ENCODE data around the gene IGSF3.
"Not testable (repeated sequence)": the region's sequence is repeated elsewhere in the genome, so short reads cannot be mapped to it uniquely, and the experiment has no call there.

IGSF3 gene

GRCh38 chr1:116572771-116573430 lies 94.6 kb downstream of the IGSF3 start:
- DNase-seq = no peak

- DNase-seq = no peak
Observed at GRCh38 chr1:116572099-116572498, 95.4 kb downstream of the IGSF3 start.

DNA sequence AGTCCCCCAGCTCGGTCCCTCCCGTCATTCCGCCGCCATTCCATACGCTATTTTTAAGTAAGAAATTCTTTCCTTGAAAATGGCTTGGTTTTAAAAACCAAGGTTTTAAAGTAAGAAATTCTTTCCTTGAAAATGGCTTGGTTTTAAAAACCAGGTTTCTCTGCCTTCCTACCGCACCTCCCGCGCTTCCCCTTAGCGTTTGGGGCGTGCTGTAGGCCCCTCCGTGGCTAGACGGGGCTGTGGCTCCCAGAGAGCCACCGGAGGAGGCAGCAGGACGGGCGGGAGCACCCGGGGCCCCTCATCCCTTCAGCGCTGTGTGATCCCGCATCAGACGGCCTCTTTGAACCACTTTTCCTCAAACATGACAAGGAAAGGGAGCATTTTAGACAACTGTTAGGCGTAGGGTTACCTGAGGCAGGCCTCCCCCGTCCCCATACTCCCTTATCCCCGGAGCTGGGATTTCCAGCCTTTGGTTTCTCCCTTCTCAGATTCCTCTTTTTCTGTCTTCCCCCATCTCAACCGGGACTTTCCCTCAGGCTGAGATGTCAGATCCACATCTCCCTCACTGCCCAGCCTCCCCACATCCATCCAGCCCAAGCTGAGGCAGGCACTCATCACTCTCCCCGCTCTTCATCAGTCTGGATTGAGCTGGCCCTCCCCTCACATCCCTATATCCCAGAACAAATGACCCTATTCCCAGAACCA lies 96.2 kb downstream of the IGSF3 start:
- DNase-seq = no peak

GRCh38 chr1:116570358-116571214 lies 96.9 kb downstream of the IGSF3 start, which contains the start of gene CD58:
TSS of gene CD58 (minus strand) at chr1:116571026. CDS start at chr1:116570972, 54 bp downstream.
- DNase-seq = peak; percentile 93

DNA sequence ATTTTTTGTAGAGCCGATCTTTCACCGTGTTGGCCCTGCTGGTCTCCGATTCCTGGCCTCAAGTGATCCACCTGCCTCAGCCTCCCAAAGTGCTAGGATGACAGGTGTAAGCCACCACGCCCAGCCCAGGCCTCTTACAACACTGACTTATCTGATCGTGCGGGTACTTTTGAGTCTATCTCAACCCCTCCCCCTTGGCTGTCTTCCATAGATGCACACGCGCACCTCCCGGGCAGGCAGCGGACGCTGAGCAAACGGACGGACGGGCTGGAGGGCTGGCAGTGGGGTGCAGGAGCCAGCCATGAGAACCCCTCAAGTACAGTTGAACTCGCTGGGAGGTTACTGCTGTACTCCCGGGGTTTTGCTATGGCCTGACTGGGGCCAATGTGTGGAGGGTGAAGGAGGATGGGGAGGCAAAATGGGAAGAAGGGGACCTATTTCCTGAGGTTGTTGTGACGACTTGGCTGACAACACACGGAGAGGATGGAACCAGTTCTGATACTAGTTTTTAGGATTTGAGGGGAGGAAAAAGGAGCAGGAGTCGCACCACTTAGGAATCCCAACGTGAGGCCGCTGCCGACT lies 97.7 kb downstream of the IGSF3 start:
- peak; percentile 57 for DNase-seq

DNA sequence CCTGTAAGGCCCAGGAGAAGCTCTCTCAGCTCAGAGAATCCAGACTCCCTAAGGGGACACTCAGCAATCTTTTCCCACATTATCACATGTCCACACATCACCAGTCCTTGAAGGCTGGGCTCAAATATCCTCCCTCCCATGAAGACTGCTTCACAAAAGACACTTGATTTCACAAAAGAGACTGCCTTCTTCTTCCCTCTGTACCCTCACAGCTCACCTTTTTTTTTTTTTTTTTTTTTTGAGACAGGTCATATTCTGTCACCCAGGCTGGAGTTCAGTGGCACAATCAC lies 98.2 kb downstream of the IGSF3 start:
- DNase-seq = no peak

GRCh38 chr1:116568662-116569380 lies 98.7 kb downstream of the IGSF3 start:
- no peak for DNase-seq

- no peak for DNase-seq
Observed at GRCh38 chr1:116567790-116568661, 99.5 kb downstream of the IGSF3 start.

DNA sequence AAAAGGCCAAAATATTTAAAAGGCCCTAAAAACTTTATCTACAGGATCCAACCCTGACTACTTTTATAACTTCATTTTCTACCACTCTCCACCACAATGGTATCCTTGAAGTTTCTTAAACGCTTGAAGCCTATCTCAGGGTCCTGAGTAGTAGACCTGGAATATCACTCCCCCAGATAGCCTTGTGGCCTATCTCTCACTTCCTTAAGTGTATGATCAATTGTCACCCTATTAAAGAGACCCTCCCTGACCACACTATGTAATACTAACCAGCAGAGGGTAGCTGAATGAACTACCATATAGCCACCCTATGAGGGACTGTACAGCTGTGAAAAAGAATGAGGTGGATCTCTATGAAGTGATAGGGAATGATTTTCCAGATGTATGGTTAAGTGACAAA lies 102.3 kb downstream of the IGSF3 start:
- no peak for DNase-seq

DNA sequence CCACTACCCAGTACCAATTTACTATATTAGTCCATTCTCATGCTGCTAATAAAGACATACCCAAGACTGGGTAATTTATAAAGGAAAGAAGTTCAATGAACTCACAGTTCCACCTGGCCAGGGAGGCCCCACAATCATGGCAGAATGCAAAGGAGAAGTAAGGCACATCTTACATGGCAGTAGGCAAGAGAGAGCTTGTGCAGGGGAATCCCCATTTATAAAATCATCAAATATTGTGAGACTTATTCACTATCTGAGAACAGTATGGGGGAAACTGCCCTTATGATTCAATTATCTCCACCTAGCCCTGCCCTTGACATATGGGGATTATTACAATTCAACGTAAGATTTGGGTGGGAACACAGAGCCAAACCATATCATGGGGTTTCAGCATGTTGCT lies 103.1 kb downstream of the IGSF3 start:
- DNase-seq = no peak

- not testable (repeated sequence) for DNase-seq
Observed at GRCh38 chr1:116562465-116562864, 105.1 kb downstream of the IGSF3 start.

- DNase-seq = no peak
Observed at GRCh38 chr1:116561563-116561962, 106.0 kb downstream of the IGSF3 start.

GRCh38 chr1:116560704-116561490 lies 106.6 kb downstream of the IGSF3 start:
- no peak for DNase-seq

GRCh38 chr1:116559304-116559761 lies 108.2 kb downstream of the IGSF3 start:
- DNase-seq = no peak

DNA sequence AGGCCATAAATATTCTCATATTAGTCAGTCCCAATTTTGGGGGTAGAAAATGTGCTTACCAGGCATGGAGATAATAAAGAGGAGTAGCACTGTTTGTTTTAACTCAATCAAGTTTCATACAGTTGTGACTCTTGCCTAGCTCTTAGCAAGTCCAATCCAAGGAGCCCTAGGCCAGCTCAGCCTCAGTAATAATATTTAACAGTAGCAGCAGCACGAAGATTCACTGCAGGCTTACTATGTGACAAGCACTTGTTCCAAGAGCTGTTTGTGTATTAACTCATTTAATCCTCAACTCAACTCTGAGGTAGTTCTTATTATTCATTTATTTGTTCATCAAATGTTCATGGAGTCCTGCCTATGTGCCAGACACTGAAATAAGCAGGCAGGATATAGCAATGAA lies 109.0 kb downstream of the IGSF3 start:
- DNase-seq = no peak

GRCh38 chr1:116558140-116558549 lies 109.4 kb downstream of the IGSF3 start:
- DNase-seq = no peak

- DNase-seq = no peak
Observed at GRCh38 chr1:116557323-116557878, 110.1 kb downstream of the IGSF3 start.

- peak; percentile 86 for DNase-seq
Observed at GRCh38 chr1:116556289-116557006, 111.1 kb downstream of the IGSF3 start.

DNA sequence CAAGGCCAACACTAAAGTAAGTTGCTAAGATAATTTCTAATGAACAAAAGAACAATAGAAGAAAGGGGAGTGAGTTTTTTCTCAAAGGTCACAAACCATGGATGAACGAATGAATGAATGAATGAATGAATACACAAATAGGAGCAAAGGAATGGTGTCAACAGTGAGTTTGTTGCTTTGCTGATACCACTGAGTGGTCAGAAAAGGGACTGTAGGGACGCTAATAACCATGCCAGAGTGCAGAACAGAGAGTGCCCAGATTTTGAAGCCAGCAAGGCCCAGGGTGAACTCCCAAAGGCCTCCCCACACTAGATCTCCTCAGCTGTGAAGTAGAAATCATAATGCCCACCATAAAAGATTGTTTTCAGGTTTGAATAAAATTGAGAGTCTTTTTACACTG lies 112.6 kb downstream of the IGSF3 start:
- DNase-seq = no peak
